Fibroblast of skin of left biceps (primary cell): ENCODE results near the gene RABGAP1L.
A peak's percentile ranks its signal among the peaks of the same experiment; 100 is the strongest.
"Not testable (repeated sequence)": the region's sequence is repeated elsewhere in the genome, so short reads cannot be mapped to it uniquely, and the experiment has no call there.

Source experiments
- DNase-seq, 2 experiments: peaks; one replicate each; pipeline ENCODE4 v3.0.0-alpha.2; 2013; ENCODE audit warnings: low read depth in 2 of 2

RABGAP1L gene

DNA sequence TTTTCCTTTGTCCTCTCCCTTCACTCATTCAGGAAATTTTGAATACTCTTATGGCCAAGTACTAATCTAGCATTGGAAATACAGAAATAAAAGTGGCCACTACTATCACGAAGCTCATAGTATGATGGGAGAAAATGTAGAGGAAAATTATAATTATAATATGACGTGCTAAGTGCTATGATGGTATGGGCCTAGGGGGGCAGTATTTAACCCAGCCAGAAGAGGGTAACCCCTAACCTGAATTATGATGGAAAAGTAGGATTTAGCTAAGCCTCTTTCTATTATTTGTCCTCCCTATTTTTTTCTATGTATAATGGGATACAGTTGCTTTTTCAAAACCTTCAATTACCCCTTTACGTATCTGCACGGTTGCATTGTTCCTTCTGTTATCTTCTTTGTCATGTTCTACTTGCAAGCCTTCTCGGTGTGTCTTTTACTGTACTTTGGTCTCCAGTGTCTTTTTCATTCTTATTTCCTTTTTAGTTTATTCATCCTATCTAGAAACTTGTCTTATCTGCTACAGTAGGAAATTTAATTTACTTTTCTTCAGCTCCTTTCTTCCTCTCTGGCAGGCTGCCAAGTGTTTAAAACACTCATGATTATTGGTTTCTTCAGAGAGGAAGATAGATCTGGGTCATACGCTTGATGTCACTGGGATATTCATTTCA lies 199.6 kb downstream of the RABGAP1L start:
- DNase-seq: no peak

- no peak for DNase-seq
These were observed 200.1 kb downstream of the RABGAP1L start for GRCh38 chr1:174359454-174359805.

DNA sequence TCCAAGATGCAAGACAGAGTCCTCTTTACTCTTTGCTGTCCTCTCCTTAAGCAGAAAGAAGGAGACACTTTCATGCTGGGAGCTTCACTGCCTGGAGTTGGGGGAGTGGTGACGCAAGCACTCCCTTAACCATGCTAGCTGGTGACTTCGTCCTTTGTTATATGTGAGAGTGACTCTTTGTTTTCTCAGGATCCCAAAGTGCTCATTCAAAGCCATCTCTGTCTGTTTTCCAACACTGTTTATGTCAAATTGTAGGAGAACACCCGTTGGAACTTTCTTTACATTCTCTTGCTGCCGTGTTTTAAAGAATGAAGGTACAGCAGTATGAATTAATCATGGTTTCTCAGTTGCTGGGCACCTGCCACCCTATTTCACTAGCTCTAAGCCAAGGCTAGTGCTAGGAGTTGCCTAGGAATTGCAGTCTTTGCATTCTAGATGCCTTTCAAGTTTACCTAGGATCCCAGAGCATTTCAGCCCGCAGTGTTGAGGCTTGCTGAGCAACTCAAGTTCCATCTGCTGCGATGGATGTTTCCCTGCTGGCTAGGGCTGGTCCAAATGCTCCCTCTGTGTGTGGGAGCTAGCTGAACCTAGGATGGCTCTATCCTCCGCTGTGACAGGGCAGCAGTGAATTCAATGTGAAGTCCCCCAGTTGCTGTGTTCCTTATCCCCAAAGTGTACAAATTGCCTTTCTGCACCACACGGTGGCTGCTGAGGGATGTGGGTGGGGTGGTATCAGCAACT lies 205.8 kb downstream of the RABGAP1L start:
- DNase-seq: no peak

GRCh38 chr1:174366946-174367345 lies 207.6 kb downstream of the RABGAP1L start:
- DNase-seq: no peak

DNA sequence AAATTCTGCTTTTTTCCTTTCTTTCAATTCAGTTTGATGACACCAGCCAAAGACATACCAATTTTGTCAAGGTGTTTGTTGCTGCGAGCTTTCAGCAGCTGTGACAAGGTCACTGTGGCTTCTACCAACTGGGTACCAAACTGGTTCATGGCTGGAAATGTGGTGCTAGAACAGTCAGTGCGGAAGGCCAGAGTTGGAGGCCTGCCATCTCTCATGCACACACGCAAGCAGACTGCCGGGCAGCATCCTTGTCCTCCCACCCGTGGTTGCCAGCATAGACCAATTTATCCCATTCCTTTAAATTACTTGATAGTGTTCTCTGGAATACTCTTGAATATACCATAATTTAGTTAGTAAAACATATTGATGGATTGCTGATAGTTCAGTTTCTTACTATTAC lies 208.6 kb downstream of the RABGAP1L start:
- DNase-seq: no peak

DNA sequence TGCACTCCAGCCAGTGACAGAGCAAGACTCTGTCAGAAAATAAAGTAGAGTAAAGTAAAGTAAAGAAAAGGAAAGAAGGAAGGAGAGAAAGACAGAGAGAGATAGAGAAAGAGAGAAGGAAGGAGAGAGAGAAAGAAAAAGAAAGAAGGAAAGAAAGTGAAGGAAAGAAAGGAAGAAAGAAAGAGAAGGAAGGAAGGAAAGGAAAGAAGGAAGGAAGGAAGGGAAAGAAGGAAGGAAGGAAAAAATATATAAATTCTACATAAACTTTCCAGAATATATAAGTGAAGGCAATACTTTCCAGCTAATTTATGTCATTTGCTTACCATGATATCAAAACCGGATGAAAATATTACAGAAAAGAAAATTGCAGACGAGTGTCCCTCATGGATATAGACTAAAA lies 216.7 kb downstream of the RABGAP1L start:
- no peak for DNase-seq

DNA sequence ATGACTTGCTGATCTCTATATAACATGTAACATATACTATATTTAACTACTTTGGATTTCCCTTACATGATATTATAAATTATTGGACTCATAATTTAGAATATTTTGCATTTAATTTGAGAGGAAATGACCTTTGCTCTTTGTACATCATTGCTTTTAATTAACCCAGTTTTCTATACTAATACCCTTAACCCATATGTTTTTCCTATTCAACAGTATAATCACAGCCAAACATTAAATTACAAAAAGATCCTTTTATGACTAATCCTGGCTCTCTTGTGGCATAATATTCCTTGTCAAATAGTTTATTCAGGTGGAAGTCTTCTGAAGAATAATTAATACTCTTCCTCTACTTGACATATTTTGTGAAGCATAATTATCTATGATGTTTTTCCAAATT lies 232.4 kb downstream of the RABGAP1L start:
- DNase-seq: no peak

DNA sequence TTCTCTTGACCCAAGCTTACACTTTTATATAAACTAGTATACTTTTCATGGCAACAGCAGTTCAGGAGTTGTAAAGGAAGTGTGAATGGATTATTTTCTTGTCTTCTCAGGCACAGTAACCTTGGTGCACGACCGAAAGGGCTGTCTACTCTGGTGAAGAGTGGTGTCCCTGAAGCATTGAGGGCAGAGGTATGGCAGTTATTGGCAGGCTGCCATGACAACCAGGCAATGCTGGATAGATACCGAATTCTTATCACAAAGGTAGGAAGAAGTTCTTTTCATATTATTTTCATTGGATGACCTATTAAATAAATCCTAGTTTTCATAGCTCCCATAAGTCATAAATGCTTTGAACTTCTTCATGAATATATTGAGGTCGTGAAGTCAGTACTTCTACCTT lies 234.6 kb downstream of the RABGAP1L start:
- no peak for DNase-seq

DNA sequence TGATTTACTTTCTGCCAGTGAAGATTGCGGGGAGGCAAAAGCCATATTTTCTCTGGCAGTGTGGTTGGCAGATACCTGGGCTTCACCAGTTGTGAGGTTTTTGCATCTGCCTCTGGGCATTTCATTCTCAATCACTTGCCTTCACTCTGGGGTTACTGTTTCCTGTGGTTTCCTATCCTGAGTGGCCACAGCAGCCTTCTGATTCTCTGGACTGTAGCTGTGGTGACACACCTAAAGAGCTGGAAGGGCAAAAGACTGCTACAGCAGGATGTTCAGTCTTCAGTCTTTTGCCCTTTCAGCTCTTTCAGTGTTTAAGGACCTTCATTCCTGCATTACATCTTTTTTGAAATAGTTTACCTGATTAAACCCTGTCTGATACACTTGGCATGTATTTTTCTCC lies 237.9 kb downstream of the RABGAP1L start:
- DNase-seq: no peak

GRCh38 chr1:174398246-174398645 lies 238.9 kb downstream of the RABGAP1L start:
- DNase-seq: no peak

GRCh38 chr1:174399211-174399610 lies 239.9 kb downstream of the RABGAP1L start:
- no peak for DNase-seq

- no peak for DNase-seq
These were observed 241.8 kb downstream of the RABGAP1L start for GRCh38 chr1:174401075-174401474.

DNA sequence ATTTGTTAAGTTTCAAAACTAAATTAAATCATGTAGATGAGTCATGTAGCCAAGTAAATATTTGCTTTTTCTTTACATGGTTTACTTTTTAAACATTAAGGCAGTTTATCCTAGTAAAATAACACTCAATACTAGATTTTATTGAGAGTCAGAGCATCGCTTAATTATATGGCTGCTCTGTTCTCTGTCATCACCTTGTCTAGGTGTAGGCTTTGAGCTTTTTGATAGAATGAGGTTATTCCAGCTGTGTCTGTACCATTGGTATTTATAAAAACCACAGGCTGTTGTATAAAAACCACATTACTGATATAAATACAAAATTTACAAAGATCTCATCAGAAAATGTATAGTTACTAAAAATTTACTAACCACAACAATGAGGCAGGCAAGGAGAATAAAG lies 245.9 kb downstream of the RABGAP1L start:
- no peak for DNase-seq

GRCh38 chr1:174406421-174406820 lies 247.1 kb downstream of the RABGAP1L start:
- DNase-seq: no peak

- DNase-seq: peak; percentile 42 to 49
These were observed 248.3 kb downstream of the RABGAP1L start for GRCh38 chr1:174407665-174408064.

GRCh38 chr1:174408146-174408545 lies 248.8 kb downstream of the RABGAP1L start:
- DNase-seq: peak in 1 of 2 experiments; percentile 17

DNA sequence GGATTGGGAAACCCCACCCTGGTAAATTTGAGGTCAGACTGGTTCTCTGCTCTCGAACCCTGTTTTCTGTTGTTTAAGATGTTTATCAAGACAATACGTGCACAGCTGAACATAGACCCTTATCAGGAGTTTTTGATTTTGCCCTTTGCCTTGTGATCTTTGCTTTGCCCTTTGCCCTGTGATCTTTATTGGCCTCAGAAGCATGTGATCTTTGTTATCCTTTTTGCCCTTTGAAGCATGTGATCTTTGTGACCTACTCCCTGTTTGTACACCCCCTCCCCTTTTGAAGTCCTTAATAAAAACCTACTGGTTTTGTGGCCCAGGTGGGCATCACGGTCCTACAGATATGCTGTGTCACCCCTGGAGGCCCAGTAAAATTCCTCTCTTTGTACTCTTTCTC lies 250.5 kb downstream of the RABGAP1L start:
- not testable (repeated sequence) for DNase-seq

- no peak for DNase-seq
These were observed 254.3 kb downstream of the RABGAP1L start for GRCh38 chr1:174413632-174414031.

GRCh38 chr1:174414203-174414602 lies 254.9 kb downstream of the RABGAP1L start:
- DNase-seq: no peak

DNA sequence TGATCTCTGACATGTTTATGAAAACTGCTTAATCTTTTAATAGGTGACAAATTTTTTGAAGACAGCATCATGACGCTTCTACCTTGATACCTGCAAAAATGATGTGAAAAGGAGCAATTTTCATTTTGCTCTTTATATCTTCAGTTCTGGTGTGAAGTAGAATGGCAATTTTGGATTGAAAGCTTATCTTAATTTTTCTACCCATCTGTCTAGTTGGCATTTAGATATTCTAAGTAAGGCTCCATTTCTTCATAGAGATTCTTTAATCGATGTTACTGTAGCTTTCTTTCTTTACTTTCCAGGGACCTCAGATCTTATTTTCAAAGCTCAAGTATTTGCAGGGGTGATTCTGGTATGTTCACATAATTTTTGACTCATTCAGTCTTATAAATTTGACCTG lies 256.2 kb downstream of the RABGAP1L start:
- no peak for DNase-seq

- DNase-seq: no peak
These were observed 258.6 kb downstream of the RABGAP1L start for GRCh38 chr1:174417921-174418320.

DNA sequence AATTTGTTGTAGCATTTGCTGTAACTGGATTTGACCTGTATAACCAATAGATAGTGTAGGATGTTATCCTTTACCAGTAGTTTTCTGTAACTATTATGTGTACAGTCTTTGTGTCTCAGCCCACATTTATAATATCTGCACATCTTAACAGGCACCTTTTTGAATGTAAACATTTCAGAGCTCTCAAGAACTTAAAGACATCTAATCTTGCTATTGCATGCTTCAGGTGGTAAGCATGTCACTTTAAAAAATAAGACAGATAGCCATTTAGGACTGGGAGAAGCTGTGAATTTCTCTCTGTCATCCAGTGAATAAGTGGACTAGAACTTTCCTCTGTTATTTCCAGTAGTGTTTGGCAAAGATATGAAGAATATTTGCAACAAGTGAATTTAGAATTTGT lies 265.8 kb downstream of the RABGAP1L start:
- no peak for DNase-seq

GRCh38 chr1:174426153-174426552 lies 266.8 kb downstream of the RABGAP1L start:
- DNase-seq: no peak

DNA sequence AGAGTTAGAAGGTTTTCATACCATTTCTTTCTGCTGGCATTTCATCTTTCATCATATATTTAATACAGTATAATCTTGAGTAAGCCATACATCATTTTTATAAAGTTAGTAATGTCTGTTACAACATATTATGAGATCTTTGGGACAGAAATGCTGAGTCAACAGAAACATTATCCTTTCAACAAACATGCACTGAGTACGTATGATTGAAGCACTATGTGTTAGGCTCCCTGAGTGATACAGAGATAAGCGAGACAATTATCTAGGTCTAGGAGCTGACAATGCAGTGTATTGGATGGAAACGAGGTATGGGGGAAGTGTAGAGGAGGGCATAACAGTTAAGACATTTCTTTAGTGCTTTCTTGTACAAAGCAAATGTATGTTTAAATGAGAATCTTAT lies 268.7 kb downstream of the RABGAP1L start:
- DNase-seq: no peak
